H4 (cell line): ENCODE measurements around the gene ECEL1. TPM values are rescaled to one million over a fixed set of nuclear protein-coding genes. Genes with fewer than 3 reads are reported as not detected.
"Not testable (repeated sequence)": the region's sequence is repeated elsewhere in the genome, so short reads cannot be mapped to it uniquely, and the experiment has no call there.

ENCODE experiments used
- DNase-seq: peaks from one replicate; pipeline ENCODE4 v3.0.0-alpha.2; 2015; ENCODE audit warnings: low spot score
- total RNA-seq: library from RNA; depleted of rRNA; stranded (reverse); fragments of >200 nt; shearing (Covaris generic); gene quantifications from 2 replicates; pipeline ENCODE4 v1.2.3, GENCODE V29; 2014

Gene ECEL1
- total RNA-seq, 1 experiment from 2014 or later: not detected

DNA sequence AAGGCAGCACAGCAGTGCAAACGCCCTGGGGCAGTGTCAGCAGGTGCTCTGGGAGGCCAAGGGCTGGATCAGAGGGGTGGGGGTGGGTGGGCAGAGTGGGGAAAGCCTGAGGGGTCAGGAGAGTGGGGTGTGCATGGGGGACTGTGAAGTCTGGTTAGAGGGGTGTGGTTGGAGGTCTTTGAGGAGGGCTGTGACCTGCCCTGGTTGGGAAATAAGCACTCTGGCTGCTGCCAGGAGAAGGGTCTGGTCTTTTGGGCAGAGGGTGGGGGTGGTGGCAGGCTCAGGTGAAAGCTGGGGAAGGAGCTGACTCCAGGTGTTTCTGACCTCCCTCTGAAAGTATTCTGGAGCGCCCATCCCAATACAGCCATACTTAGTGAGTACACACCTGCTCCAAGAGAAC, 27.5 kb downstream of the ECEL1 start:
- DNase-seq: no peak

DNA sequence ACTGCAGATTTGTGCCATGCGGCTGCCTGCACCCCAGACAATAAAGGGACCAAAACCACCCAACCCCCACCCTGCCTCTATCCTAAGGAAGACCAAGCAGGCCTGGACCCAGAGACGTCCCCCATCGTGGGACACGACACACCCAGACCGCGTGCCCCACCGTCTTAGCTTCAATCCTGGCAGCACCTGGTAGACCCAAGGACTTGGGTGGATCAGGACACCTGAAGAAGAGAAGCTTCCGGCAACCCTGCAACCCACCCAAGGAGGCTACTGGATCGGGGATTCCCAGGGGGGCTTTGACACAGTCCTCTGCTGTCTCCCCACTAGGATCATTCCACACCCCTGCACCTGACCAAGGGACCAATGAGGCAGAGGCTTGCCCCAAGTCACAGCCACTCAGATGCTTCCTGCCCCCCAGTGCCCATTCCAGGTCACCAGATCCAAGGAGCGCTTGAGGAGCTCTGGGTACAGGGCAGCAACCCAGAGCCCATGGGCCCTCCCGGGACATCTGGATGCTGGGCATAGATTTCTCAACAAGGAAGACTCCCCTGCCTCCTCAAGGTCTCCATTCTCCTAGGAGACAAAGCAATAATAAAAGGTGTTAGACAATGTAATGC, 28.1 kb downstream of the ECEL1 start:
- no peak for DNase-seq

DNA sequence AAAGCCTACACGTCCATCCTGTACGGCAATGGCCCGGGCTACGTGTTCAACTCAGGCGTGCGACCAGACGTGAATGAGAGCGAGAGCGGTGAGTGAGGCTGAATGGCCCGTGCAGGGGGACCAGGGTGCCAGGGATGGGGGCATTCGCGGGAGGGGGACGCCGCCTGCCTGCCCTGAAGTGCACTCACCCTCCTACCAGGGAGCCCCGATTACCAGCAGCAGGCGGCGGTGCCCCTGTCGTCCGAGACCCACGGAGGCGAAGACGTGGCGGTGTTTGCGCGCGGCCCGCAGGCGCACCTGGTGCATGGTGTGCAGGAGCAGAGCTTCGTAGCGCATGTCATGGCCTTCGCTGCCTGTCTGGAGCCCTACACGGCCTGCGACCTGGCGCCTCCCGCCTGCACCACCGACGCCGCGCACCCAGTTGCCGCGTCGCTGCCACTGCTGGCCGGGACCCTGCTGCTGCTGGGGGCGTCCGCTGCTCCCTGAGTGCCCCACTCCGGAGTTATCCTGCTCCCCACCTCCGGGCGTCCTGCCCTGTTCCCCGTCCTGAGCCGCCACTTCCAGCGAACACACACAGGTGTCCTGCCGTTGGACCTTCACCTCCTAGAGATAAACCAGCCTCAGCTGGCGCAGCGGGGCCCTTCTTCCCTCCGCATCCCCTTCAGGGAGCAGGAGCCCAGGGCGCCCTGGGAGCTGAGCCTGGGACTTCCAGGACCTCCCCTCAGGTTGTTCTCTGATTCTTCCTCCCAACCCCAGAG, 28.8 kb downstream of the ECEL1 start:
- no peak for DNase-seq

DNA sequence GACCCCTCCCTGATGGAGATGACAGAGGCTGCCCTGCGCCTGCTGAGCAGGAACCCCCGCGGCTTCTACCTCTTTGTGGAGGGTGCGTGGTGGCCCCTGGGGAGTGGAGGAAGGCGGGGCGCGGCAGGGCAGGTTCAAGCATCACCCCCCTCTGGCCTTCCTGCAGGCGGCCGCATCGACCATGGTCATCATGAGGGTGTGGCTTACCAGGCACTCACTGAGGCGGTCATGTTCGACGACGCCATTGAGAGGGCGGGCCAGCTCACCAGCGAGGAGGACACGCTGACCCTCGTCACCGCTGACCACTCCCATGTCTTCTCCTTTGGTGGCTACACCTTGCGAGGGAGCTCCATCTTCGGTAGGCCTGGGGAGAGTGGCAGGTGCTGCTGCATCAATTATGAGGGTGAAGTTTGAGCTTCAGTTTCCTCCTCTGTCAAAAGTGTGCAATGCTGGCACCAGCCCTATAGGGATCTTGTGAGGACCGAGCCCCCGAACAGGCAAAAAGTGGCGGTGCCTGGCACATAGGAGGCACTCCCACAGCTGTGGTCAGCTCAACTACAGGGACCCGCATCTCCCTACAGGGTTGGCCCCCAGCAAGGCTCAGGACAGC, 29.5 kb downstream of the ECEL1 start:
- DNase-seq: no peak

GRCh38 chr2:232457121-232458011, 30.3 kb downstream of the ECEL1 start:
- DNase-seq: no peak

DNA sequence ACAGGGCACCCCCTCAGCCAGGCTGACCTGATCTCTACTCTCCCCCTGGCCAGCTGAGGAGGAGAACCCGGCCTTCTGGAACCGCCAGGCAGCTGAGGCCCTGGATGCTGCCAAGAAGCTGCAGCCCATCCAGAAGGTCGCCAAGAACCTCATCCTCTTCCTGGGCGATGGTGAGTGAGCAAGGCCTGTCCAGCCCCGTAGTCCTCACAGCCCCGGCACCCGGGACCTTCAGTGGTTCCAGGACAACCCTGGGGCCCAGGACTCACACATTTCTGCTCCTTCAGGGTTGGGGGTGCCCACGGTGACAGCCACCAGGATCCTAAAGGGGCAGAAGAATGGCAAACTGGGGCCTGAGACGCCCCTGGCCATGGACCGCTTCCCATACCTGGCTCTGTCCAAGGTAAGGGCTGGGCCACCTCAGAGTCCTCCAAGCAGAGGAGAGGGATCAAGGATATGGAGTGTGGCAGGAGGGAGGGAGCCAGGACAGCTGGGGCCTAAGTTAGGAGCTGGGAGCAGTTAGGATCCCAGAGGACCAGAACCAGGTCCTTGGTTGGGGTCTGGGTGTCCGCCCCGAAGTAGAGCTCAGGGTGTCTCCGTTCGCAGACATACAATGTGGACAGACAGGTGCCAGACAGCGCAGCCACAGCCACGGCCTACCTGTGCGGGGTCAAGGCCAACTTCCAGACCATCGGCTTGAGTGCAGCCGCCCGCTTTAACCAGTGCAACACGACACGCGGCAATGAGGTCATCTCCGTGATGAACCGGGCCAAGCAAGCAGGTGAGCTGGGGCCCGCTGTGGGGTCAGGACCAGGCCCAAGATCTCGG, 31.1 kb downstream of the ECEL1 start:
- DNase-seq: no peak

- no peak for DNase-seq
Observed at GRCh38 chr2:232455426-232456255, 32.0 kb downstream of the ECEL1 start, which contains the start of gene ALPI. Gene ALPI (plus strand): TSS chr2:232456153. CDS start chr2:232456200, 47 bp downstream.

DNA sequence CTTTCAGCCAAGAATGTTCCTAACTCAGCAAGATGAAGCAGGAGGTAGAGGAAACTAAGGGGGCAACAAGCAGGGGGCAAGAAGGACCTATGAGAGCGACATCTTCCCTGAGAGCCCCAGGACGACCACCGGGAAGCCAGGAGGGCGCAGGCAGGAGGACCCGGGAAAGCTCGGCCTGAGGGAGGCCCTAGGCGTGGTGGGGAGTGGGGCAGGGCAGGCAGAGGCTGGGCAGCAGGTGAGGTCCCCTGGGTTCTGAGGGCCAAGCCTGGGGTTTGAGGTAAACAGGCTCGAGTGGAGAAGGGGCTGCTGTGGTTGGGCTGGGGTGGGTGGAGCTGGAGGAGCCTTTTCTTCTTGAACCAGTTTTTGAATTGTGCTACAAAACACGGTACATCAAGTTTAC, 33.0 kb downstream of the ECEL1 start:
- no peak for DNase-seq

GRCh38 chr2:232451645-232452044, 36.0 kb downstream of the ECEL1 start:
- not testable (repeated sequence) for DNase-seq

- DNase-seq: no peak
Observed at GRCh38 chr2:232449964-232450363, 37.7 kb downstream of the ECEL1 start.

DNA sequence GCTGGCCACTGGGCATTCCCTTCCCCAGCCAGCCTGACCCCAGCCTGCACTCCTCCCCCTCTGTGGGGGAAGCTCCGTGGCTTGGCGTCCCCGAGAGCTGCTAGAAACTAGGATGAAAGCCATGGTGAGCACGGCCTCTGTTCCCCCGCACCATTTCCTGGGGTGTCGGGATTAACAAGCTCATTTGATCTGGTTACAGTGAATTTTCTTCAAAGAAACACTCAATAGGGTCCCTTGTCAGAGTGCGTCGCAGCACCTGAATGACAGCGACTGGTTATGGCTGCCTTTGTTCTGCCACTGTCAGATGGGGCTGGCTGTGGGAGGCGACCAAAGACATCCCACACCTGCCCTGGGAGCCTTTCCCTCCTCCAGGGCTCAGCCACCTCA, 39.3 kb downstream of the ECEL1 start:
- DNase-seq: no peak

GRCh38 chr2:232447638-232448303, 39.9 kb downstream of the ECEL1 start:
- DNase-seq: no peak

GRCh38 chr2:232447091-232447620, 40.5 kb downstream of the ECEL1 start:
- DNase-seq: no peak

DNA sequence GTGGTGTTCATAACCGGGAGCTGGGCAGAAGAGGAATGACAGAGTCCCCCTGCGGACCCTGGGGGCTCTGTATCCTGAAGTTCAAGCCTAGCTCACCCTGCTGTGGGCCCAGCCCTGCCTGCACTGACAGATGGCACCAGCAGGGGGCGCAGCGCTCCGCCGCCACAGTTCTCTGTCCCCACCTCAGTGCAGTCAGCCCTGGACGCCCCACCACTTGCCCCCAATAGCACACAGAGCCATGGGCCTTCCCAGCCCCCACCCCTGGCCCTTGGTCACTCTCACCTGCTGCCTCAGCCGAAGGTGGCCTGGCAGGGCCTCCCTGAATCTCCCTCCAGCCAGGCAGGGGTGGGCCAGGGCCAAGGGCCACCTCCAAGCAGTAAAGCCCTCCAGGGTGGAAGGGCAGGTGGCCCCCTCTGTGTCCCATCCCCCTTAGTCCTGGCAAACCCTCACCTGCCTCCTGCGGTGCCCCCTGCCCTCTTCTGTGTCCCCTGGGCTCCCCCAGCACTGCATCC, 41.3 kb downstream of the ECEL1 start:
- not testable (repeated sequence) for DNase-seq

DNA sequence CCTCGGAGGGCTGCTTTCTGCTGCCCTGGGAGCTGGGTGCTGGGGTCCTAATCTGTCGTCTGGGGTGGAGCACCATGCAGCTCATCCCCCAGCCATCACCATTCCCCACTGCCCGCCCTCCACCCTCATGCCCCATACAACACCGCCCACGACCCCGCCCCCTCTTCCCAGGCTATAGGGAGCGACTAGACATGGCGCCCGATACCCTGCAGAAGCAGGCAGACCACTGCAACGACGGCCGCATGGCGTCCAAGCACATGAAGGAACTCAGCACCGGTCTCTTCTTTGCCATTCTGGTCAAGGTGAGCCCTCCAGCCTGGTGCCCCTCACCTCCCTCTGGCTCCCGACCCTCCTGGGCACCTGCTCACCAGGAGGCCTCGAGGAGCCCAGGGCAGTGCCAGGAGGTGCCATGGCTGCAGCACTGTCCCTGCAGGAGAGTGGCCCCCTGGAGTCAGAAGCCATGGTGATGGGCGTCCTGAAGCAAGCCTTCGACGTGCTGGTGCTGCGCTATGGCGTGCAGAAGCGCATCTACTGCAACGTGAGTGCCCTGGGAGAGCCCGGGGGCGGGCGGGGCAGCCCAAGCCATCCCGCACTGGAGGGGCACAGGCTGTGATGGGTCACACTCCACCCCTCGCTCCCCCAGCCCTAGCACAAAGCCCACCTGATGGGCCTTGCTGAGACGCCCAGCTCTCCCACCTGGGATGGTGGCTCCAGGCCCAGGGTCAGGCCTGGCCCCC, 42.3 kb downstream of the ECEL1 start:
- DNase-seq: not testable (repeated sequence)

- DNase-seq: peak; percentile 82
Observed at GRCh38 chr2:232444409-232445148, 43.1 kb downstream of the ECEL1 start.

- DNase-seq: not testable (repeated sequence)
Observed at GRCh38 chr2:232443669-232444408, 43.8 kb downstream of the ECEL1 start.
